HCT116 (cell line): ENCODE measurements around the gene PDYN. TPM values are rescaled to one million over a fixed set of nuclear protein-coding genes. Genes with fewer than 3 reads are reported as not detected.

Experiments
- ATAC-seq: fragments of 200-7000 bp; cut with Tn5 transposase; 2 replicates; pipeline ENCODE4 v1.9.1; 2020; ENCODE audit warnings: mild to moderate bottlenecking, moderate library complexity
- BruUV-seq: library from RNA; stranded (reverse); fragments of 400-500 nt; replicated peaks from 2 replicates; lab custom pipeline; 2021; lab: Mats Ljungman, UMichigan
- CTCF ChIA-PET: fragments of 300-600 bp; sonication (Branson Sonifier 250); formaldehyde crosslinking; loops from one replicate; lab custom pipeline; 2021; ENCODE audit warnings: antibody characterized with exemption; lab: Charles Lee
- POLR2A ChIA-PET: fragments of 300-600, 350-600 bp; sonication (Branson Sonifier 250); formaldehyde crosslinking; loops from one replicate; lab custom pipeline; 2021; ENCODE audit warnings: antibody characterized with exemption; lab: Charles Lee
- RAD21 ChIA-PET, 2 experiments: fragments of 300-600 bp; sonication (Branson Sonifier 250); formaldehyde crosslinking; loops; one replicate each; lab custom pipeline; 2023; ENCODE audit warnings: low total read pairs in 2 of 2; ENCODE audit not compliant: uncharacterized antibody in 2 of 2, unreplicated experiment in 2 of 2, low non-redundant PET in 1 of 2; lab: Charles Lee
- DNase-seq: peaks from one replicate; pipeline ENCODE4 v3.0.0-alpha.2; 2010; ENCODE audit warnings: low read depth, low spot score
- H2AFZ ChIP-seq: fragments of 200-600 bp; shearing (Covaris generic), sonication (generic); 2 replicates; pipeline ENCODE4 v1.6.1; 2017; ENCODE audit warnings: low read depth, mixed run types, mixed read lengths, antibody characterized with exemption, low read length; ENCODE audit not compliant: poor library complexity, severe bottlenecking
- H3K27ac ChIP-seq: 2 replicates; pipeline ENCODE4 v1.5.1; 2012; ENCODE audit warnings: low read depth, low read length
- H3K27me3 ChIP-seq: fragments of 200-600 bp; sonication (generic); 2 replicates; pipeline ENCODE4 v1.6.1; 2016; ENCODE audit warnings: mixed run types, low read length, mixed read lengths; ENCODE audit not compliant: insufficient read depth
- H3K36me3 ChIP-seq, 2 experiments: fragments of 200-500 bp in 1 of 2; fragments of 200-600 bp in 1 of 2; sonication (Bioruptor generic) in 1 of 2; sonication (generic) in 1 of 2; 2 replicates each; pipeline versions ENCODE4 v1.5.1 to v1.6.1; 2014 to 2016; ENCODE audit warnings: low read length in 2 of 2, inconsistent platforms in 1 of 2, mixed read lengths in 1 of 2, mixed run types in 1 of 2; ENCODE audit not compliant: insufficient read depth in 2 of 2, control insufficient read depth in 1 of 2
- H3K4me1 ChIP-seq, 2 experiments: fragments of 200-600 bp in 1 of 2; sonication (generic) in 1 of 2; 2 replicates each; pipeline versions ENCODE4 v1.5.1 to v1.6.1; 2012 to 2017; ENCODE audit warnings: low read length in 2 of 2, inconsistent platforms in 1 of 2, mild to moderate bottlenecking in 1 of 2, mixed read lengths in 1 of 2, mixed run types in 1 of 2, moderate library complexity in 1 of 2; ENCODE audit not compliant: insufficient read depth in 2 of 2, control insufficient read depth in 1 of 2
- H3K4me2 ChIP-seq: fragments of 200-600 bp; sonication (generic); 2 replicates; pipeline ENCODE4 v1.6.1; 2017; ENCODE audit warnings: mixed run types, low read length, mixed read lengths
- H3K4me3 ChIP-seq, 2 experiments: fragments of 200-600 bp in 1 of 2; sonication (generic) in 1 of 2; replicated peaks in 1 of 2; 2 replicates each; pipeline ENCODE4 v1.5.1; 2011 to 2016; ENCODE audit warnings: low read length in 2 of 2, control low read depth in 1 of 2, low read depth in 1 of 2, mild to moderate bottlenecking in 1 of 2, mixed read lengths in 1 of 2, mixed run types in 1 of 2
- H3K79me2 ChIP-seq: fragments of 200-600 bp; sonication (generic); 2 replicates; pipeline ENCODE4 v1.6.1; 2017; ENCODE audit warnings: mild to moderate bottlenecking, mixed run types, low read length, moderate library complexity, mixed read lengths; ENCODE audit not compliant: insufficient read depth
- H3K9ac ChIP-seq: fragments of 200-600 bp; sonication (generic); 2 replicates; pipeline ENCODE4 v1.6.1; 2016; ENCODE audit warnings: low read length, mixed read lengths
- H3K9me2 ChIP-seq: fragments of 200-600 bp; sonication (generic), shearing (Covaris generic); 2 replicates; pipeline ENCODE4 v1.6.1; 2017; ENCODE audit warnings: mixed run types, mild to moderate bottlenecking, moderate library complexity; ENCODE audit not compliant: insufficient read depth
- H3K9me3 ChIP-seq, 2 experiments: fragments of 200-500 bp in 1 of 2; fragments of 200-600 bp in 1 of 2; sonication (Bioruptor generic) in 1 of 2; sonication (generic) in 1 of 2; 2 replicates each; pipeline ENCODE4 v1.6.1; 2014 to 2017; ENCODE audit warnings: low read length in 2 of 2, mixed read lengths in 2 of 2, inconsistent platforms in 1 of 2, low read depth in 1 of 2, mild to moderate bottlenecking in 1 of 2, mixed run types in 1 of 2, moderate library complexity in 1 of 2; ENCODE audit not compliant: control insufficient read depth in 1 of 2, insufficient read depth in 1 of 2
- H4K20me1 ChIP-seq: fragments of 200-600 bp; sonication (generic), shearing (Covaris generic); 2 replicates; pipeline ENCODE4 v1.6.1; 2017; ENCODE audit warnings: mixed run types, mild to moderate bottlenecking, moderate library complexity; ENCODE audit not compliant: insufficient read depth
- CBX3 ChIP-seq: IDR thresholded peaks from 2 replicates; pipeline ENCODE4 v1.6.1; 2012; ENCODE audit warnings: low read depth
- EGR1 ChIP-seq: IDR thresholded peaks from 2 replicates; pipeline ENCODE4 v1.6.1; 2012; ENCODE audit warnings: low read depth
- EZH2 ChIP-seq: fragments of 200-600 bp; sonication (generic); IDR thresholded peaks from 2 replicates; pipeline ENCODE4 v1.6.1; 2017; ENCODE audit warnings: antibody characterized with exemption, mixed run types
- FOSL1 ChIP-seq: IDR thresholded peaks from 2 replicates; pipeline ENCODE4 v1.6.1; 2012; ENCODE audit warnings: low read depth
- JUND ChIP-seq: IDR thresholded peaks from 2 replicates; pipeline ENCODE4 v1.6.1; 2012
- POLR2A ChIP-seq: IDR thresholded peaks from 2 replicates; pipeline ENCODE4 v1.7.0; 2011; ENCODE audit warnings: borderline replicate concordance; ENCODE audit not compliant: insufficient read depth, insufficient read length; ENCODE audit errors: extremely low read depth
- POLR2AphosphoS5 ChIP-seq: IDR thresholded peaks from 2 replicates; pipeline ENCODE4 v1.6.1; 2011; ENCODE audit warnings: mild to moderate bottlenecking, low read depth, low read length, moderate library complexity
- SIN3A ChIP-seq: IDR thresholded peaks from 2 replicates; pipeline ENCODE4 v1.6.1; 2012; ENCODE audit warnings: low read depth
- SP1 ChIP-seq: IDR thresholded peaks from 2 replicates; pipeline ENCODE4 v1.6.1; 2012; ENCODE audit warnings: low read depth
- YY1 ChIP-seq: IDR thresholded peaks from 2 replicates; pipeline ENCODE4 v1.6.1; 2011; ENCODE audit warnings: low read length, low read depth, moderate library complexity, mild to moderate bottlenecking; ENCODE audit not compliant: insufficient replicate concordance; ENCODE audit errors: extremely low read depth
- intact Hi-C: fragments of 100-400 bp; cut with micrococcal nuclease; formaldehyde crosslinking; loops from 2 replicates; pipeline ENCODE4 v1.10.0; 2022
- total RNA-seq: library from RNA; stranded (reverse); gene quantifications from one replicate; pipeline ENCODE4 v1.2.1, GENCODE V29; 2021; ENCODE audit not compliant: unreplicated experiment
- TF ChIP-seq, protein P1 (sequence below): IDR thresholded peaks from 2 replicates; pipeline ENCODE4 v1.6.1; 2012
- TF ChIP-seq, protein P2 (sequence below): IDR thresholded peaks from 2 replicates; pipeline ENCODE4 v1.6.1; 2012; ENCODE audit warnings: low read depth
- TF ChIP-seq, protein P3 (sequence below): IDR thresholded peaks from 2 replicates; pipeline ENCODE4 v1.6.1; 2011; ENCODE audit warnings: mild to moderate bottlenecking, low read length, moderate library complexity; ENCODE audit not compliant: insufficient replicate concordance; ENCODE audit errors: extremely low read depth
- TF ChIP-seq, protein P4 (sequence below): IDR thresholded peaks from 2 replicates; pipeline ENCODE4 v1.6.1; 2012

PDYN gene
- total RNA-seq, 1 experiment from 2014 or later: not detected

DNA sequence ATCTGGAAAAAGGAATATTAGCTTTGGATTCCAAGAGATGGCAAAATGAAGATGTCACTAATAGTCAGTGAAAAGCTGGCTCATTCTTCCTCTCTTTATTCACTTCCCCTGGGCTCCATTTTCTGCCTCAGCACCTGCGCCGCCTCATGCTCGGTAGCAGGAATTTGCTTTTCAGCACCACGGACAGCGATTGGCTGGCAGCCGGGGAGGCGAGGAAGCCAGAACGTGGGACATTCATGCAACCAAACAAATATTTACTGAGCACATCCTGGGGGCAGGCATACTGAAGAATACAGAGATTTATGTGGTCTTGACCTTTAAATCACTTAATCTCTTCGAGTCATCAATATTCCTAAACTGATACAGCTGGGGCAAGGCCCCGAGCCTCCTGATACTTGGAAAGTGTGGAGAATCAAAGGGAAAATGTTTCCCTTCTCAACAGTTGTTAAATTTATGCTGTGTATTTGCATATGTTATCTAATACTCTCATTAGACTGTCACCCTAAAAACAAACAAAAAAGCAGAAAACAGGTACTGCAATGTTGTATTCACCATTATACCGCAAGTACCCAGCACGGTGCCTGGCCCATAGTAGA lies 12.1 kb upstream of the PDYN start:
- Histone ChIP-seq H3K36me3 (no peaks in the 10 kb centered on the region), H3K79me2 (no peaks in the 10 kb centered on the region)
- peak; percentile 15 for DNase-seq
- TF ChIP-seq, protein P1, sequence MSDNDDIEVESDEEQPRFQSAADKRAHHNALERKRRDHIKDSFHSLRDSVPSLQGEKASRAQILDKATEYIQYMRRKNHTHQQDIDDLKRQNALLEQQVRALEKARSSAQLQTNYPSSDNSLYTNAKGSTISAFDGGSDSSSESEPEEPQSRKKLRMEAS: peak; percentile 25; the same call in 1 of the 2 replicates
- TF ChIP-seq, protein P2, sequence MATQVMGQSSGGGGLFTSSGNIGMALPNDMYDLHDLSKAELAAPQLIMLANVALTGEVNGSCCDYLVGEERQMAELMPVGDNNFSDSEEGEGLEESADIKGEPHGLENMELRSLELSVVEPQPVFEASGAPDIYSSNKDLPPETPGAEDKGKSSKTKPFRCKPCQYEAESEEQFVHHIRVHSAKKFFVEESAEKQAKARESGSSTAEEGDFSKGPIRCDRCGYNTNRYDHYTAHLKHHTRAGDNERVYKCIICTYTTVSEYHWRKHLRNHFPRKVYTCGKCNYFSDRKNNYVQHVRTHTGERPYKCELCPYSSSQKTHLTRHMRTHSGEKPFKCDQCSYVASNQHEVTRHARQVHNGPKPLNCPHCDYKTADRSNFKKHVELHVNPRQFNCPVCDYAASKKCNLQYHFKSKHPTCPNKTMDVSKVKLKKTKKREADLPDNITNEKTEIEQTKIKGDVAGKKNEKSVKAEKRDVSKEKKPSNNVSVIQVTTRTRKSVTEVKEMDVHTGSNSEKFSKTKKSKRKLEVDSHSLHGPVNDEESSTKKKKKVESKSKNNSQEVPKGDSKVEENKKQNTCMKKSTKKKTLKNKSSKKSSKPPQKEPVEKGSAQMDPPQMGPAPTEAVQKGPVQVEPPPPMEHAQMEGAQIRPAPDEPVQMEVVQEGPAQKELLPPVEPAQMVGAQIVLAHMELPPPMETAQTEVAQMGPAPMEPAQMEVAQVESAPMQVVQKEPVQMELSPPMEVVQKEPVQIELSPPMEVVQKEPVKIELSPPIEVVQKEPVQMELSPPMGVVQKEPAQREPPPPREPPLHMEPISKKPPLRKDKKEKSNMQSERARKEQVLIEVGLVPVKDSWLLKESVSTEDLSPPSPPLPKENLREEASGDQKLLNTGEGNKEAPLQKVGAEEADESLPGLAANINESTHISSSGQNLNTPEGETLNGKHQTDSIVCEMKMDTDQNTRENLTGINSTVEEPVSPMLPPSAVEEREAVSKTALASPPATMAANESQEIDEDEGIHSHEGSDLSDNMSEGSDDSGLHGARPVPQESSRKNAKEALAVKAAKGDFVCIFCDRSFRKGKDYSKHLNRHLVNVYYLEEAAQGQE: peak; percentile 98
- no peak for TF ChIP-seq POLR2AphosphoS5
- TF ChIP-seq, all 23 proteins: peak for 2
- RAD21 ChIA-PET: interaction anchor here (1.4 to 1.6 kb wide), 2 partner anchors 166 to 167 kb away, joined by 8 to 12 read pairs; no protein-coding TSS in a partner anchor
- no peak overlapping the region for H3K4me2 ChIP-seq
- no peaks in the 10 kb centered on the region for H3K9me2 ChIP-seq
- no peak overlapping the region for H3K9ac ChIP-seq
- no TSS peak for BruUV-seq
- no peak overlapping the region for H3K27ac ChIP-seq
- intact Hi-C loops: loop anchor here (1.0 kb wide), 2 partner anchors 87 to 166 kb away; no protein-coding TSS in a partner anchor
- no peak overlapping the region for H3K4me3 ChIP-seq
- H3K9me3 ChIP-seq: no peaks in the 10 kb centered on the region
- H4K20me1 ChIP-seq: no peaks in the 10 kb centered on the region
- H3K4me1 ChIP-seq: no peaks in the 10 kb centered on the region
- POLR2A ChIA-PET: no interaction called here
- H3K27me3 ChIP-seq: peaks cover 69% of the 10 kb centered on the region
- CTCF ChIA-PET: interaction anchor here (0.9 to 2.5 kb wide), 4 partner anchors 14 to 166 kb away, joined by 4 to 22 read pairs (median 14); no protein-coding TSS in a partner anchor
- no peak for ATAC-seq
- H2AFZ ChIP-seq: no peak overlapping the region

DNA sequence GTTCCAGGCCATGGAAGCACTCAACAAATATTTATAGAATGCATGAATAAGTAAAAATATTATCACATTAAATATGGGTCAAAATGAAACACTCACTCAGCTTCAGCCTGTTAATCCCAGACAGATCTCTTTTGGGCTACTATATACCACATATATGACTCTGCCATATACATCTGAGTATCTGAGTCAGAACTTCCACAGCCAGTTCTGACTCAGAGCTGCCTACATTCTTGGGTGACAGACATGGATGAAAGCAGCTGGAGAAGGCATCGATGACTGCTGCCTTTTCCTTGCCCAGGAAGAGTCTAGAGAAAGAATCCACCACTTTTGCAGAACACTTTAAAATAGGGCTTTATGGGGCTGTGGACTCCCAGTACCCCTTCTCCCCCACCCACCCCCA lies 11.5 kb upstream of the PDYN start:
- RAD21 ChIA-PET: no interaction called here
- TF ChIP-seq YY1 (no peak), SIN3A (no peak), JUND (no peak), SP1 (no peak), POLR2A (no peak), EZH2 (no peak), CBX3 (no peak), FOSL1 (no peak), EGR1 (no peak)
- TF ChIP-seq, protein P3, sequence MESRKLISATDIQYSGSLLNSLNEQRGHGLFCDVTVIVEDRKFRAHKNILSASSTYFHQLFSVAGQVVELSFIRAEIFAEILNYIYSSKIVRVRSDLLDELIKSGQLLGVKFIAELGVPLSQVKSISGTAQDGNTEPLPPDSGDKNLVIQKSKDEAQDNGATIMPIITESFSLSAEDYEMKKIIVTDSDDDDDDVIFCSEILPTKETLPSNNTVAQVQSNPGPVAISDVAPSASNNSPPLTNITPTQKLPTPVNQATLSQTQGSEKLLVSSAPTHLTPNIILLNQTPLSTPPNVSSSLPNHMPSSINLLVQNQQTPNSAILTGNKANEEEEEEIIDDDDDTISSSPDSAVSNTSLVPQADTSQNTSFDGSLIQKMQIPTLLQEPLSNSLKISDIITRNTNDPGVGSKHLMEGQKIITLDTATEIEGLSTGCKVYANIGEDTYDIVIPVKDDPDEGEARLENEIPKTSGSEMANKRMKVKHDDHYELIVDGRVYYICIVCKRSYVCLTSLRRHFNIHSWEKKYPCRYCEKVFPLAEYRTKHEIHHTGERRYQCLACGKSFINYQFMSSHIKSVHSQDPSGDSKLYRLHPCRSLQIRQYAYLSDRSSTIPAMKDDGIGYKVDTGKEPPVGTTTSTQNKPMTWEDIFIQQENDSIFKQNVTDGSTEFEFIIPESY: no peak
- TF ChIP-seq, protein P4, sequence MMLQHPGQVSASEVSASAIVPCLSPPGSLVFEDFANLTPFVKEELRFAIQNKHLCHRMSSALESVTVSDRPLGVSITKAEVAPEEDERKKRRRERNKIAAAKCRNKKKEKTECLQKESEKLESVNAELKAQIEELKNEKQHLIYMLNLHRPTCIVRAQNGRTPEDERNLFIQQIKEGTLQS: no peak
- TF ChIP-seq, protein P1: no peak

More for the DNA sequence above, 11.5 kb upstream of the PDYN start:
- intact Hi-C loops: no loop called here
- Histone ChIP-seq H2AFZ (no peak overlapping the region), H3K27me3 (peaks cover 69% of the 10 kb centered on the region), H3K9me3 (no peaks in the 10 kb centered on the region), H3K79me2 (no peaks in the 10 kb centered on the region), H3K4me2 (no peak overlapping the region), H3K4me3 (no peak overlapping the region), H3K9me2 (no peaks in the 10 kb centered on the region), H3K9ac (no peak overlapping the region), H3K27ac (no peak overlapping the region), H4K20me1 (no peaks in the 10 kb centered on the region), H3K36me3 (no peaks in the 10 kb centered on the region), H3K4me1 (no peaks in the 10 kb centered on the region)
- CTCF ChIA-PET: interaction anchor here (2.3 kb wide), 1 partner anchor 88 kb away, joined by 18 read pairs; no protein-coding TSS in a partner anchor
- no TSS peak for BruUV-seq
- DNase-seq (no peak), ATAC-seq (no peak)
- POLR2A ChIA-PET: no interaction called here
